Measurements from ENCODE around the gene HAGH. TPM values are rescaled to one million over a fixed set of nuclear protein-coding genes. Genes with fewer than 3 reads are reported as not detected.

Gene HAGH
- total and polyA plus RNA-seq, 9 of the 15 experiments (the other 6 are each of a cell fraction or from before 2014, with no cell fraction given), result 0.46 to 35.1 (median 16.8) TPM

DNA sequence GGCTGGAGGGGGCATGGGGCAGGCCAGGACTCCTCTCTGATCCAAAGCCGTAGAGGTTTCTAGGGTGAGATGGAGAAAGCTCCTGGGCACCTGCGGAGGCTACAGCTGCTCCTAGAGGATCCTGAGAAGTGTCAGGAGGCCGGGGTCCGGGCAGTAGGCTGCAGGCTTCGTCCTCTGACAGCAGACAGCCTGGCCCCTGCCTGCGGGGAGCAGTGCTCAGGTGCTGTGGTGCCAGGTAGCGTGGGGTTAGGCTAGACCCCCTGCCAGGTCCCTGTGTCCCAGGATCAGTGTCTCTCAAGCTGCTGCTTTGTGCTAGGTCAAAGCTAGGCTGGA, 52.2 kb downstream of the HAGH start:
- no peaks in the 10 kb centered on the region for H3K9me3 ChIP-seq (replicated peaks; ENCODE audit: control insufficient read depth, insufficient read depth, low read depth, low read length)
- H3K9ac ChIP-seq (ENCODE audit: insufficient read depth in 1 of 2, low read depth in 2 of 2, low read length in 2 of 2), result peak overlapping the region in 1 of 2 experiments; percentile 93; a peak in 2 of 4 replicates
- intact Hi-C loops (cut with micrococcal nuclease), result no loop called here
- H3K4me3 ChIP-seq, result peak overlapping the region; percentile 96
- H3K27me3 ChIP-seq (ENCODE audit: control insufficient read depth in 2 of 2, insufficient read depth in 2 of 2, low read length in 2 of 2), result no peaks in the 10 kb centered on the region
- no peak for DNase-seq (ENCODE audit: extremely low read depth in 1 of 4, low spot score in 3 of 4)
- ChIA-PET POLR2A (interaction anchor here (0.7 to 1.9 kb wide), 5 partner anchors 9 to 190 kb away, joined by 3 to 11 read pairs (median 3); partner anchors contain the start of genes NUBP2 and RPS2), CTCF (ENCODE audit: low intra/inter-chr PET ratio) (interaction anchor here (1.5 to 2.6 kb wide), 2 partner anchors 38 to 155 kb away, joined by 4 to 8 read pairs; no protein-coding TSS in a partner anchor)
- ATAC-seq, result no peak
- peaks cover 51% of the 10 kb centered on the region for H3K79me2 ChIP-seq (ENCODE audit: control insufficient read depth, insufficient read depth, low read length)
- peaks cover 8% of the 10 kb centered on the region; the same call in 1 of the 2 replicates for H4K20me1 ChIP-seq (replicated peaks; ENCODE audit: control insufficient read depth, insufficient read depth, low read length)
- peaks cover 20 to 97% of the 10 kb centered on the region in 2 experiments; a peak in 4 of 5 replicates for H3K4me1 ChIP-seq (replicated peaks in 1 of 2; ENCODE audit: control insufficient read depth in 2 of 2, insufficient read depth in 2 of 2, low read length in 2 of 2)
- H3K36me3 ChIP-seq (ENCODE audit: control insufficient read depth, insufficient read depth, low read length), result peaks cover 60% of the 10 kb centered on the region; the same call in 2 of the 3 replicates
- peaks cover 2% of the 10 kb centered on the region for H3K9me1 ChIP-seq (ENCODE audit: control insufficient read depth, insufficient read depth, low read length)
- TF ChIP-seq SP1 (CRISPR knock-in tag; IDR thresholded peaks at IDR 0.05) (no peak), ZBTB7A (IDR thresholded peaks at IDR 0.05; ENCODE audit: borderline replicate concordance, control insufficient read depth, low read depth, low read length) (0 out of 2 replicates have a peak, but pooled peaks have one; percentile 28)
- H2AFZ ChIP-seq (ENCODE audit: low read depth, low read length), result no peak overlapping the region
- H3K27ac ChIP-seq (ENCODE audit: extremely low read depth, low read depth, low read length), result no peak overlapping the region
- H3K4me2 ChIP-seq (ENCODE audit: insufficient read depth, low read length), result peak overlapping the region; percentile 98; the same call in 1 of the 2 replicates
- 85% methylated on average over 5 of the region's 7 CpGs for WGBS (ENCODE audit: insufficient coverage, low coverage, missing lambda C conversion rate)
- FAIRE-seq, result no peak
- in situ Hi-C loops (cut with MboI), result no loop called here
- BruUV-seq (replicated peaks), result no TSS peak

- H3K36me3 ChIP-seq (ENCODE audit: control insufficient read depth, insufficient read depth, low read length), result peaks cover 63% of the 10 kb centered on the region; the same call in 2 of the 3 replicates
- TF ChIP-seq, protein P1, sequence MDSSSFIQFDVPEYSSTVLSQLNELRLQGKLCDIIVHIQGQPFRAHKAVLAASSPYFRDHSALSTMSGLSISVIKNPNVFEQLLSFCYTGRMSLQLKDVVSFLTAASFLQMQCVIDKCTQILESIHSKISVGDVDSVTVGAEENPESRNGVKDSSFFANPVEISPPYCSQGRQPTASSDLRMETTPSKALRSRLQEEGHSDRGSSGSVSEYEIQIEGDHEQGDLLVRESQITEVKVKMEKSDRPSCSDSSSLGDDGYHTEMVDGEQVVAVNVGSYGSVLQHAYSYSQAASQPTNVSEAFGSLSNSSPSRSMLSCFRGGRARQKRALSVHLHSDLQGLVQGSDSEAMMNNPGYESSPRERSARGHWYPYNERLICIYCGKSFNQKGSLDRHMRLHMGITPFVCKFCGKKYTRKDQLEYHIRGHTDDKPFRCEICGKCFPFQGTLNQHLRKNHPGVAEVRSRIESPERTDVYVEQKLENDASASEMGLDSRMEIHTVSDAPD (CRISPR knock-in tag; IDR thresholded peaks at IDR 0.05), result no peak
- TF ChIP-seq FOXM1 (IDR thresholded peaks at IDR 0.05; ENCODE audit: low read depth) (no peak), FOXM1 (CRISPR knock-in tag; IDR thresholded peaks at IDR 0.05; ENCODE audit: low read depth) (0 out of 2 replicates have a peak, but pooled peaks have one; percentile 10), CHD1 (IDR thresholded peaks at IDR 0.05; ENCODE audit: low read length) (no peak), IFI16 (CRISPR knock-in tag; IDR thresholded peaks at IDR 0.05) (no peak), ZNF436 (CRISPR knock-in tag; IDR thresholded peaks at IDR 0.05) (no peak)
- TF ChIP-seq, protein P2, sequence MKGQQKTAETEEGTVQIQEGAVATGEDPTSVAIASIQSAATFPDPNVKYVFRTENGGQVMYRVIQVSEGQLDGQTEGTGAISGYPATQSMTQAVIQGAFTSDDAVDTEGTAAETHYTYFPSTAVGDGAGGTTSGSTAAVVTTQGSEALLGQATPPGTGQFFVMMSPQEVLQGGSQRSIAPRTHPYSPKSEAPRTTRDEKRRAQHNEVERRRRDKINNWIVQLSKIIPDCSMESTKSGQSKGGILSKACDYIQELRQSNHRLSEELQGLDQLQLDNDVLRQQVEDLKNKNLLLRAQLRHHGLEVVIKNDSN (CRISPR knock-in tag; IDR thresholded peaks at IDR 0.05), result 0 out of 2 replicates have a peak, but pooled peaks have one; percentile 27
- TF ChIP-seq, protein P3, sequence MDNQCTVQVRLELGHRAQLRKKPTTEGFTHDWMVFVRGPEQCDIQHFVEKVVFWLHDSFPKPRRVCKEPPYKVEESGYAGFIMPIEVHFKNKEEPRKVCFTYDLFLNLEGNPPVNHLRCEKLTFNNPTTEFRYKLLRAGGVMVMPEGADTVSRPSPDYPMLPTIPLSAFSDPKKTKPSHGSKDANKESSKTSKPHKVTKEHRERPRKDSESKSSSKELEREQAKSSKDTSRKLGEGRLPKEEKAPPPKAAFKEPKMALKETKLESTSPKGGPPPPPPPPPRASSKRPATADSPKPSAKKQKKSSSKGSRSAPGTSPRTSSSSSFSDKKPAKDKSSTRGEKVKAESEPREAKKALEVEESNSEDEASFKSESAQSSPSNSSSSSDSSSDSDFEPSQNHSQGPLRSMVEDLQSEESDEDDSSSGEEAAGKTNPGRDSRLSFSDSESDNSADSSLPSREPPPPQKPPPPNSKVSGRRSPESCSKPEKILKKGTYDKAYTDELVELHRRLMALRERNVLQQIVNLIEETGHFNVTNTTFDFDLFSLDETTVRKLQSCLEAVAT (IDR thresholded peaks at IDR 0.05), result no peak
These were observed 52.8 kb downstream of the HAGH start for GRCh38 chr16:1773703-1774447.

More at GRCh38 chr16:1773703-1774447, 52.8 kb downstream of the HAGH start:
- no TSS peak for BruUV-seq (replicated peaks)
- in situ Hi-C loops (cut with MboI) (no loop called here), intact Hi-C loops (cut with micrococcal nuclease) (no loop called here)
- Histone ChIP-seq H3K27ac (ENCODE audit: extremely low read depth, low read depth, low read length) (peak overlapping the region; percentile 96), H4K20me1 (replicated peaks; ENCODE audit: control insufficient read depth, insufficient read depth, low read length) (peaks cover 8% of the 10 kb centered on the region; the same call in 1 of the 2 replicates), H3K79me2 (ENCODE audit: control insufficient read depth, insufficient read depth, low read length) (peaks cover 51% of the 10 kb centered on the region), H3K4me1 (replicated peaks in 1 of 2; ENCODE audit: control insufficient read depth in 2 of 2, insufficient read depth in 2 of 2, low read length in 2 of 2) (peaks cover 20 to 97% of the 10 kb centered on the region in 2 experiments; a peak in 4 of 5 replicates), H3K9ac (ENCODE audit: insufficient read depth in 1 of 2, low read depth in 2 of 2, low read length in 2 of 2) (peak overlapping the region; percentile 93 to 95; a peak in 3 of 4 replicates), H3K4me2 (ENCODE audit: insufficient read depth, low read length) (peak overlapping the region; percentile 98), H3K27me3 (ENCODE audit: control insufficient read depth in 2 of 2, insufficient read depth in 2 of 2, low read length in 2 of 2) (no peaks in the 10 kb centered on the region), H3K9me1 (ENCODE audit: control insufficient read depth, insufficient read depth, low read length) (peaks cover 2% of the 10 kb centered on the region), H3K9me3 (replicated peaks; ENCODE audit: control insufficient read depth, insufficient read depth, low read depth, low read length) (no peaks in the 10 kb centered on the region), H3K4me3 (peak overlapping the region; percentile 96), H2AFZ (ENCODE audit: low read depth, low read length) (peak overlapping the region; percentile 81)
- POLR2A ChIA-PET, result interaction anchor here (0.6 to 4.3 kb wide), 6 partner anchors 8 to 191 kb away, joined by 3 to 35 read pairs (median 4); partner anchors contain the start of genes NUBP2, RPS2 and SPSB3
- no peak for ATAC-seq
- CTCF ChIA-PET (ENCODE audit: low intra/inter-chr PET ratio), result interaction anchor here (0.5 to 2.6 kb wide), 3 partner anchors 39 to 156 kb away, joined by 3 to 8 read pairs (median 4); no protein-coding TSS in a partner anchor
- peak; percentile 48 for FAIRE-seq
- 23% methylated on average over 35 of the region's 45 CpGs for WGBS (ENCODE audit: insufficient coverage, low coverage, missing lambda C conversion rate)
- no peak for DNase-seq (ENCODE audit: extremely low read depth in 1 of 4, low spot score in 3 of 4)

All from K562 (cell line).